OCI-LY1 (cell line): ENCODE measurements around the gene DRICH1.

ENCODE experiments used
- EZH2 ChIP-seq: fragments of 200-600 bp; sonication (generic), shearing (Covaris generic); IDR thresholded peaks from 2 replicates; pipeline ENCODE4 v1.8.0; 2017; ENCODE audit warnings: borderline replicate concordance, mixed run types, mild to moderate bottlenecking, antibody characterized with exemption, low read length, moderate library complexity, mixed read lengths
- TF ChIP-seq, protein P1 (sequence below): fragments of 200-600 bp; sonication (generic), shearing (Covaris generic); IDR thresholded peaks from 2 replicates; pipeline ENCODE4 v1.5.1; 2017; ENCODE audit warnings: mild to moderate bottlenecking, antibody characterized with exemption, low read length, moderate library complexity, mixed read lengths

DNA sequence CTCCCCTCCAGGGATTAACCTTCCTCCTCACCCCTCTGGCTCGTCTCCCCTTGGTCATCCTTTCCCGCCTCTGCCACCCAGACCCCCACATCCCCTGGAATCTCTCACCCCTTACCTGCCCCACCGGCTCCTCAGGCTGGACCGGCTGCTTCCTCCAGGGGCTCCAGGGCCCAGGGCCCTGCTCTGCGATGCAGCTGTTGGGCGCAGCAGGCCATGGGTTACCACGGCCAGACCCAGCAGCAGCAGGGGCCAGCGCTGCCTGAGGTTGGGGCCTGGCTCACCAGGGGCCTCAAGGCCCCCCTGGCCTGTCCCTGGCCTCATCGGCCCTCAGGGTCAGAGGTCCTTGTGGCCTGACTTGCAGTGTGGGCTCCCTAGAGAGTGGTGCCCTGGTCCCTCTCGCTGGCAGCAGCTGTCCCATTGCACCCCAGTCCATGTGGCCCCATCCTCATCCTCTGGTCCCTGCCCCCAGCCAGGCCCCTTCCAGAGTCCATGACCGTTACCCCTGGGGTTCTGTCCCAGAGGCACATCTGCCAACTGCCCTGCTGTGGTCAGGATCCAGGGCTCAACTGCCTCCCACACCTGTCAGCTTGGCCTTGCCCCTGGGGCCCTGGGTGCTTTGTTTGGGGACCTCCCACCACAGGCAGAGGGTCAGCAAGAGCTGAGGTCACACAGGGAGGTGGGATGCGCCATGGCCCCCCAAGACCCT lies 52.1 kb downstream of the DRICH1 start, which contains the start of gene IGLL1:
- TF ChIP-seq, protein P1, sequence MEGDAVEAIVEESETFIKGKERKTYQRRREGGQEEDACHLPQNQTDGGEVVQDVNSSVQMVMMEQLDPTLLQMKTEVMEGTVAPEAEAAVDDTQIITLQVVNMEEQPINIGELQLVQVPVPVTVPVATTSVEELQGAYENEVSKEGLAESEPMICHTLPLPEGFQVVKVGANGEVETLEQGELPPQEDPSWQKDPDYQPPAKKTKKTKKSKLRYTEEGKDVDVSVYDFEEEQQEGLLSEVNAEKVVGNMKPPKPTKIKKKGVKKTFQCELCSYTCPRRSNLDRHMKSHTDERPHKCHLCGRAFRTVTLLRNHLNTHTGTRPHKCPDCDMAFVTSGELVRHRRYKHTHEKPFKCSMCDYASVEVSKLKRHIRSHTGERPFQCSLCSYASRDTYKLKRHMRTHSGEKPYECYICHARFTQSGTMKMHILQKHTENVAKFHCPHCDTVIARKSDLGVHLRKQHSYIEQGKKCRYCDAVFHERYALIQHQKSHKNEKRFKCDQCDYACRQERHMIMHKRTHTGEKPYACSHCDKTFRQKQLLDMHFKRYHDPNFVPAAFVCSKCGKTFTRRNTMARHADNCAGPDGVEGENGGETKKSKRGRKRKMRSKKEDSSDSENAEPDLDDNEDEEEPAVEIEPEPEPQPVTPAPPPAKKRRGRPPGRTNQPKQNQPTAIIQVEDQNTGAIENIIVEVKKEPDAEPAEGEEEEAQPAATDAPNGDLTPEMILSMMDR, result no peak
- TF ChIP-seq EZH2, result no peak
